Sigmoid colon (tissue), 3 donors: ENCODE data around the gene EARS2.

Experiments
- CTCF ChIP-seq, 4 experiments: fragments of 450-650 bp in 3 of 4; fragments of 200-600 bp in 1 of 4; IDR thresholded peaks; one replicate each; pipeline ENCODE4 v1.5.1; 2016 to 2019; ENCODE audit warnings: antibody characterized with exemption in 4 of 4, mild to moderate bottlenecking in 3 of 4, moderate library complexity in 2 of 4
- POLR2A ChIP-seq, 2 donors: fragments of 450-650 bp; IDR thresholded peaks; one replicate each; pipeline ENCODE4 v1.6.1; 2016; ENCODE audit warnings: antibody characterized with exemption in 2 of 2, mild to moderate bottlenecking in 2 of 2, moderate library complexity in 2 of 2

GRCh38 chr16:23590181-23590580 is 33.0 kb upstream of the EARS2 start:
- no peak for TF ChIP-seq CTCF (IDR thresholded peaks at IDR 0.05)
- TF ChIP-seq POLR2A (IDR thresholded peaks at IDR 0.05): no peak
